Measurements from ENCODE around the gene SLA2.
"Not testable (repeated sequence)": the region's sequence is repeated elsewhere in the genome, so short reads cannot be mapped to it uniquely, and the experiment has no call there.

SLA2 gene

DNA sequence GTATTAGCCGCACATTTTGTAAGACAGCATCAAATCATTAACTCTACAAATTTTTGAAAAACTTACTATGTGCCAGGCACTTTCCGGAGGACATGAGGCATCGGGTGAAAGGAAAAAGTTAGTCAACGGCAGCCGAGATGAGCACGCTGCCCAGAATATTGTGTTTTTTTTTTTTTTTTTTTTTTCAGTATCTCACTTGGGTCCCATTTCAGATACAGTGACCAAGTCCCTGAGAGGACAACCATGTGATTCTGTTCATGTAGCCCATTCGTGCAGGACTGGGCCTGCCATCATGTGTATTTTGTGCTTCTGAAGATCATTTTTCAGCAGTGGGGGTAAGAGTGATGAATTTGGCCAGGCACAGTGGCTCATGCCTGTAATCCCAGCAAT, 1.3 kb downstream of the SLA2 start:
- DNase-seq, result no peak

DNA sequence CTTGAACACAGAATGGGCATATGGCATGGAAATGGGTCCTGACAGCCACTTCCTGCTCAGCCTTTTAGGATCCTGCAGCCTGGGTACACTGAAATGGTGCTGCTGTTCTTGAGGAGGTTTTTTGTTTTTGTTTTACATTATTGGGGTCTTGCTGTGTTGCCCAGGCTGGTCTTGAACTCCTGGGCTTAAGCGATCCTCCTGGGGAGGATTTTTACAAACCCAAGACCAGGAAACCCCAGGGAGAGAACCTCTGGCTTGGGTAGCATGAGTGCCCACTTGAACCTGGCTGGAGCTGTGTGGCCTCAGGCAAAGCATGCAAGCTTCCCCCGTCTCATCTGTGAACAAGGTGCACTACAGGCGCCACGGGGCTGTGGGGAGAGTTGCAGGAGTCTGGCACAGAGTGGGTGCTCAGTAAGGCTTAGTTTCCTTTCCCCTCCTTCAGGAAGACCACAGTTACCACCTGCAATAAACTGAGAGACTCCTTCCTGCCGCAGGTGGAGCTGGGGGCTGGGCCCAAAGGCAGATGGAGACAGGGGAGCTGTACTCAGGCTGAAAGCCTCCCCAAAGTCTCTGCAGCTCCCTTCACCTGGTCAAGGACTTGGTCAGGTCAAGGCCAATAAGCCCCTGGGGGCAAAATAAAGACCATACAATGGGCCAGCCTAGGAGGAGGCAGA, 1.8 kb downstream of the SLA2 start:
- DNase-seq, result peak; percentile 15

DNA sequence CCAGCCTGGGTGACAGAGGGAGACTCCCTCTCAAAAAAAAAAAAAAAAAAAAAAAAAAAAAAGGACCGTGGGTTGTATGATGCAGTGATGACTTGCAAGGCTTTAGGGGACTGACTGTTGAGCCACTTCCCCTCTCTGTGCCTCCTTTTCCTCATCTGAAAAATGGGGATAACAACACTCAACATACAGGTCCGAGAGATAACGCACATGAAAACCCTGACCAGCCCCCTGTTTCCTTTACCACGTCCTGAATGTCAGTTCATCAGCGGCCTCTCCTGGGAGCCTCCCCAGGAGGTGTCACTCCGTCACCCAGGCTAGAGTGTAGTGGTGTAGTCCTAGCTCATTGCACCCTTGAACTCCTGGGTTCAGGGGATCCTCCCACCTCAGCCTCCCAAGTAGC, 3.9 kb downstream of the SLA2 start:
- no peak for DNase-seq

DNA sequence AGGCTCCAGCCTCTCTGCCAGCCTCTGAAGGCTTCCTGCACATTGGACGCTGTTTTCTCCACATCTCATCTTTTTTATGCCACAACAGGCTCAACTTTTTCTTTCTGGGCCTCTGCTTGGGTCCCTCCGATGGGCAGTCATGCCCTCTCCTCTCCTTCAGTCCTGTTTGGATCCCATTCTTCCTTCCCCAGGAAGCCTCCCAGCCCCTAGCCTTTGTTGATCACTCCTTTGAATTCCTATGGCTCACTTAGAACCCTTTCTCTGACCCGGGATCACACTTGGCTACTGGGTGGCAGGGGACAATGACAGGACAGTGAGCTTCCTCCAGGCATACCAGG, 4.5 kb downstream of the SLA2 start:
- no peak for DNase-seq

DNA sequence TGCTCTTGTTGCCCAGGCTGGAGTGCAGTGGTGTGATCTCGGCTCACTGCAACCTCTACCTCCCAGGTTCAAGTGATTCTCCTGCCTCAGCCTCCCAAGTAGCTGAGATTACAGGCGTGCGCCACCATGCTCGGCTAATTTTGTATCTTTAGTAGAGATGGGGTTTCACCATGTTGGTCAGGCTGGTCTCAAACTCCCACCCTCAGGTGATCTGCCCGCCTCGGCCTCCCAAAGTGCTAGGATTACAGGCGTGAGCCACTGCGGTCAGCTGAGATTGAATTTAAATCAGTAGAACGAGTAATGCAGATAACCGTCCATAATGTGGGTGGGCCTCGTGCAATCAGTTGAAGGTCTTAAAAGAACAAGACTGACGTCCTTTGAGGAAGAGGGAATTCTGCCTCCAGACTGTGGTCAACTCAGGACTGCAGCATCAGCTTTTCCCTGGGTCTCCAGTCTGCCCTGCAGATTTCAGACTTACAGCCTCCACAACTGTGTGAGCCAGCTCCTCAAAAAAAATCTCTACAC, 7.1 kb downstream of the SLA2 start:
- not testable (repeated sequence) for DNase-seq

DNA sequence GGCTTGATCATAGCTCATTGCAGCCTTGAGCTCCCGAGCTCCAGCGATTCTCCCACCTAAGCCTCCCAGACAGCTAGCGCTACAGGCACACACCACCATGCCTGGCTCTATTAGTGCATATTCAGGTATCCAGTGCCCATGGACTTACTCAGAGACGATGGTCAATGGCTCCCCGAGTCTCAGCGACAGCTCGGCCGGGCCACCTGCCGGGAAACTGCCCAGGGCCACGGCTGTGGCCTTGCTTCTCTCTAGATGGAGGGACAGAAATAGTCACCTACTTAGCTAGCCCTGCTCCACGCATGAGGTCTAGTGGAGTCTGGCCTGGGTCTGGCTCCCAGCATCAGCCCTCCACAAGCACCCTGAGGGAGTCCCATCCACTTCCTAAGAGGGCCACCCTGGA, 11.7 kb downstream of the SLA2 start:
- no peak for DNase-seq

DNA sequence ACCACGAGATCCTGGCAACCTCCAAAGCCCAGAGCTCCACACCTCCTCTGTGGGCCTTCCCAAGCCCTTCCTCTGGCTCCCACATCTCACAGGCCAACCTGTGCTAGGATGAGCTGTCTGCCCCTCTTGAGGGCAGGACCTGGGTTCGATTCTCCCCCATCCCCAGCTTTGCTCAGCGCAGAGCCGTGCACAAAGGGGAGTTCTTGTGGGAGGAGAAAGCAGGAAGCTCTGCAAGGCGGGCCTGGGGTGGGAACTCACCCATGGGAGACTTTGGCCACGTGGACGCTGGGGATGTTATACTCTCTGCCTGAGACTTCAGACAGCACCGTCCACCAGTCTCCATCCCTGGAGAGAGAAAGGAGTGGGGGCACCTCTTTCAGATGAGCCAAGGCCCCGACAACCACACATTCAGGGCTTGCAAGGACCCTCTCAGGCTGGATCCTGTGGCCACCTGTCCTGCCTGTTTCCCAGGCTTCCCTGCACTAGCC, 12.7 kb downstream of the SLA2 start:
- DNase-seq, result no peak

DNA sequence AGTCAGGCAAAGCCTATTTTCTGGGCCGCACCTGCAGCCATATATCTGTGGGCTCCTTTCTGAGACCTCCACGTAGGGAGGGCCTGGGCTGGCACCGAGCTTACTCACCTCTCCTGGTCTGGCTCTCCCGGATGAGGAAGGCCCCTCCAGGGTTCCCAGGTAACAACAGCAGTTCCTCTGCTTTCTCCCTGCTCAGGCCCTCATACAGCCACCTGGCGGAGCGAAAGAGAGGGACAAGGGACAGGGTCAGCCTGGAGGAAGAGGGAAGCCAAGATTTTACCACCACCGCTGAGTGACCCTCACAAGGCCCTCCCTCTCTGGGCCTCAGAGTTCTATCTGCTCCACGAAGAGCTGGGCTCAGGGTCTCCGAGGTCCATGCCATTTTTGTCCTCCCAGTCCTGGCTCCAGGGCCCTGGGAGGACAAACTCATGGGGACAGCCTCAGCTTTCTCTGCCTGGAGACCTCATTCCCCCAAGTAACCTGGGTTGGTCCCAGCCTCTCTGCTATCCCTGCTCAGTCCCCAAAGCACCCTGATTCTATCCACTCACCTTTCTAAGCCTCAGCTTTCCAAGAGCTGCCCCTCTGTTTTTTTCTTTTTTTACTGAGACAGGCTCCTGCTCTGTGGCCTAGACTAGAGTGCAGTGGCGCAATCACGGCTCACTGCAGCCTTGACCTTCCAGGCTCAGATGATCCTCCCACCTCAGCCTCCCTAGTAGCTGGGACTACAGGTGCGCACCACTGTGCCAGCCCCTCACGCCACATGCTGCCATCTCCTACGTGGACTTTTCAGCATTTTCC, 13.3 kb downstream of the SLA2 start:
- no peak for DNase-seq

DNA sequence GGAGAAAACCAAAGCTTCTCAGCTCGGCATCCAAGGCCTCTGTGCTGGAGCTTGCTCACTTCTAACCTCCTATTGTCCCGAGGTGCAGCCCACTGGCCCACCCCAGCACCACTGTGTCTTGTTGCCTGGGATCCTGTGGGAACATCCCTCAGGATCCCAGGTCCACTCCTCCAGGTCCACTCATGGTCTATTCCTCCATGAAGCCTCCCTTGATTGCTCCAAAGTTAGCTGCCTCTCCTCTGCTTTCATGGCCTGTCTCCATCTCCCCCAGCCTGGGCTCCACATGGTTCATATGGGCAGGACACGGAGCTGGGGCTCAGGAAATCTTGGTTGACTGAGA, 13.9 kb downstream of the SLA2 start:
- DNase-seq, result no peak

DNA sequence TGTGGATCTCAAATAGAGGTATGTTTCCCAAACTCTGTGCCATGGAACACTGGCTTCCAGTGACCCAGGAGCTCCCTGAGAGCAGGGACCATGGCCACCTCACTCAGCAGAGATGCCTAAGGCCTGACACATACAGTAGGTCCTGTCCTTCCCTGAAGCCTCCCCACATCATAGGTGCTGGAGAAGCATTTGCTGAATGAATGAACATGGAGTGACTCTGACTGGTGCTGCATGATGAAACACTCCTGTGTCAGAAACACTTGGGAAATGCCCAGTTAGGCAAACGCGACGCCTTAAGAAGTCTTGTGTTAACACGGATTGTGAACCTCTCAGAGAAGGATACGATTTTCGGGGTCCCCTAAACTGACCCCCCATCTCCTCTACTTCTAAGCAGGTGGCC, 14.3 kb downstream of the SLA2 start:
- DNase-seq, result no peak

DNA sequence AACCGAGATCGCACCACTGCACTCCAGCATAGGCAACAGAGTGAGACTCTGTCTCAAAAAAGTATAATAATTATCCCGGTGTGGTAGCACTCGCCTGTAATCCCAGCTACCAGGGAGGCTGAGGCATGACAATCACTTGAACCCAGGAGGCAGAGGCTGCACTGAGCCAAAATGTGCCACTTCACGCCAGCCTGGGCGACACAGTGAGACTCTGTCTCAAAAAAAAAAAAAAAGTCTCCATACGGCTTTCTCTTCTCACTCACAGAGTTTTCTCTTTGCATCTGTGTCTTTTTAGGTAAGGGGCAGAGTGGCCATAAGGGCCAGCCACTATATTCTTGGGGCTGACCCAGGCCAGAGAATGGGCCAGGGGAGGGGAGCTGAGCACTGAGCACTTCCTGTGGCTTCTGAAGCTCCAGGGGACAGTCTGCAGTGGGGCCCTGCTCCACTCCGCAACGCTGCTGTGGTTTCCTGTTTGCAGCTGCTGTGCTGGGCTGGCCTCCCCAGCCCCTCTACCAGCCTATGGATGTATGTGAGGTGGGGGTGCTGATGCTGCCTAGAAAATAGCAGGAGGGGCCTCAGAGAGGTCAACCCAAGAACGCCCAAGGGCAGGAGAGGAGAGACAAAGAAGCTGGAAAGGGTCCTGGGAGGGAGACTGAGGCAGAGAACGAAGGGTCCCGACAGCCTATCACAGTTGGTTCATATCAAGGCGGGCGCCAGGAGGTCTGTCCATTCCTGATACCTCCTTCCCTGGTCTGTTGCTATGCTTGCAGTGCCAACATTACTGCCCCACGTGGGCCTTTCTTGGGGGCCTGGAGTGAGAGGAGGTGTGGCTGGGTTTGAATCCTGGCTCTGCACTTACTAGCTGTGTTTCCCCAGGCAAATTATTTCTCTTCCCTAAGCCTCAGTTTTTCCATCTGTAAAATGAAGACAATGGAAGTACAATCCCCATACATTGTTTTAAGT, 16.0 kb downstream of the SLA2 start:
- DNase-seq, result no peak

DNA sequence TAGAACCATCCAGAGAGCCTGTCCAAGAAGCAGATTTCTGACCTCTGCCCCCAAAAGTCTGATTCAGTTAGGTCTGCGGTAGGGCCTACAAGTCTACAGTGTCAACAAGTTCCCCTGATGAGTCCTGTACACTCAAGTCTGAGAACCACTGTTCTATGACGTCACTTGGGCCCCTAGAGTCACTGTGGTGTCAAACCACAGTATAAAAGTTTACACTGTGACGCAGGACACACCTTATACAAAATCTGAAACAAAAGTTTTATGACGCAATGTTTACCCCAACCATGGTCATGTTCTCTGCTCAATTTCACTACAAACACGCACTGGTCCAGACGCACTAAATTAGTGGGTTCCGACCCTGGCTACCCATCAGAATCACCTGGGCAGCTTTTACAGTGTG, 17.9 kb downstream of the SLA2 start:
- DNase-seq, result no peak

DNA sequence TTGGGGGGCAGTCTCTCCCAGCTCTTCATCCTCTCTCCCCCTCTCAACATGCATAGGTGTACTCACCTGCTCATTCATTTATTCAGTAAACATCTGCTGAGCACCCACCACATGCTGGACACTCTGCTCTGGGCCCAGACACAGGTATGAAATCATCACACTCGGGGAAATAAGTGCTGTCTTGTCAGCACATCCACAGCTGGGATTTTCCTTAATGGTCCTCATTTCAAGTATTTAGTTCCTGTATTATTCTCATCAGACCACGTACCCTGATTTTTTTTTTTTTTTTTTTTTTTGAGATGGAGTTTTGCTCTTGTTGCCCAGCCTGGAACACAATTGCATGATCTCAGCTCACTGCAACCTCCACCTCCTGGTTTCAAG, 21.1 kb downstream of the SLA2 start:
- DNase-seq, result no peak

DNA sequence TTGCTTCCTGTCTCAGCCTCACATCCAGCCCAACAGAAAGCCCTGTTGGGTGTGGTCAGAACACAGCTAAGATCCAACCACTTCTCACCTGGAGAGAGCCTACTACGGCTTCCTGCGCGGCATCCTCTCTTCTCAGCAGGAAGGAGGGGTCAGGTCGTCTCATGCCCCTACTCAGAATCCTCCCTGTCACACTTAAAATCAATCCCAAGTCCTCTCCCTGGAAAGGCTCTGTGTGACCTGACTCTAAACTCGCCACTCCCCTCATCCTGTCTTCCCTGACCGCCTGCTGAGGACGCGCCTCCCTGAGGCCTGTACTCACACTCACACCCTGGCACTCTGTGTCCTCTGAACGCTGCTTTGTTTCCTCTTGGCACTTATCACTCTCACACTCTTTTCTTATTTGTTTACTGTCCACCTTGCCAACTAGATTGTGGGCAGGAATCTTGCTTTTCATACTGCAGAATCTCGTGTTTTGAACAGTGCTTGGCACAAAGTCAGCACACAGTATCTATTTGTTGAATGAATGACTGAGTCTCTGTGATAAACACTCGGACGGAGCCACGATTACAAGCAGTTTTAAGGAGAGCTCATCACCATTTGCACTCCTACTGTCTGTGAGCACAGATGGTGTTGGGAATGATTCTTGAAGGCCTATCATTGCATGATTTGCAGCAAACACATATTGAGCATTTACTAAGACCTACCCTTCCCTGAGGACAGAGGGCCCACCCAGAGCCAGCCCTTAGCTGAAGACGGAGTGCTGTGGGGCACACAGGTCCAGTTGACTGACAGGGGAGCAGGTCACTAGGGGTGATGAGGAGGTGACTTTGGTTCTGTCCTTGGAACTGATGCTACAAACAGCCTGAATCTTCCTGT, 21.7 kb downstream of the SLA2 start:
- no peak for DNase-seq

DNA sequence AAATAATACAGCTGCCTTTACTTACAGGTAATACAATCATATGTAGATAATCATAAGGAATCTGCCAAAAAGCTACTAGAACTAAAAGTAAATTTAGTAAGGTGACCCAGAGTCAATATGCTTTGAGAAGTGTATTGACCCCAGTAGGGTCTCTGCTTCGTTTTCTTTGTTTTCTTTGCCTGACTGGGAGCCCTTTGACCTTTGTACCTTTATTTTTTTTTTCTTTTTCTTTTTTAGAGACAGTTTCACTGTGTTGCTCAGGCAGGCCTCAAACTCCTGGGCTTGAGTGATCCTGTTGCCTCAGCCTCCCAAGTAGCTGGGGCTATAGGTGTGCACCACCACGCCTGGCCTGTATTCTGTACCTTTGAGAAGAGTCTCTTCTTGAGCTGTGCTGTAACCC, 22.6 kb downstream of the SLA2 start:
- no peak for DNase-seq

DNA sequence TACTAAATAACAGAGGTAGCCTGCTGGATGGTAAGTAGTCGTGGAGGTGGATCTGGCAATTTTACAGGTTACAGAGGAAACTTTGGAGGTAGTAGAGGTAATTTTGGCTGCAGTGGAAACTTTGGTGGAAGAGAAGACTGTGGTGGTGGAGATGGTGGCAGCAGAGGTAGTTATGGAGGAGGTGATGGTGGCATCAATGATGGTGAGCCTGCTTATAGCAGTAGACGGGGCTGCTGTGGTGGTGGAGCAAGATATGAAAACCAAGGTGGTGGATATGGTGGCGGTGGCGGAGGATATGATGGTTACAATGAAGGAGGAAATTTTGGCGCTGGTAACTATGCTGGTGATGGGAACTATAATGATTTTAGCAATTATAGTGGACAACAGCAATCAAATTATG, 25.1 kb downstream of the SLA2 start:
- DNase-seq, result no peak

DNA sequence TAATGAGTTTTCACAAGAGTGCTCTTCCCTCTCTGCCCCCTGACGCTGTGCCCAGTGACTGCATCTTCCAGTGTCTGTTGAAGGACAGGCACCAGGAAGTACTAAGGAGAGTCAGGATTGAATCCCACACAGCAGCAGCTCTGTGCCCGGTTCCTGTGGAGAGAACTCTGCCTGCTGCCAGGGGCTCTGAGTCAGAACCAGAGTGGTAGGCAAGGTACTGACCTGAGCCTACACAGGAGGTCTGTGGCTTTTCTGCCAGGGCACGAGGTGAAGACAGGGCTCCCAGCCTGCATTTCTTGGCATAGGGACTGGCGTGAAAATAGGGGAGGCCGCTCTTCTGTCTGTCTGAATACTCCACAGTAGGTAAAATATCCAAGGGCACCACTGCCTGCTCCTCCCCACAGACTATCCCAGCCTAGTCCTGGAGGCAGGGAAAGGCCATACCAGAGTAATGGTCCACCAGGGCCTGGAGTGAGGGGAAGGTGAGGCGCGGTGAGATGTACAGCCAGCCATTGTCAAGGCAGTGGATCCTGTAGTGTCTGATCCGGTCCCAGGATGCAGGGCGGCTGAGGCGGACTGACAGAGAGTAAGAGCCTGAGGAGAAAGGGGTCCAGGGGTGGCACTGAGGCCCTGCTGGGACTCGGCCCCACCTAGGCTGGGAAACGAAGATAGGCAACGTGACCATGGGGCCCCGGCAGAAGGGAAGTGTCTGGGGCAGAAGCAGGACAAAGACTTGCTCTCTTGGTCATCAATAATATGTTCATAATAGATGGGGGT, 31.0 kb downstream of the SLA2 start:
- no peak for DNase-seq

DNA sequence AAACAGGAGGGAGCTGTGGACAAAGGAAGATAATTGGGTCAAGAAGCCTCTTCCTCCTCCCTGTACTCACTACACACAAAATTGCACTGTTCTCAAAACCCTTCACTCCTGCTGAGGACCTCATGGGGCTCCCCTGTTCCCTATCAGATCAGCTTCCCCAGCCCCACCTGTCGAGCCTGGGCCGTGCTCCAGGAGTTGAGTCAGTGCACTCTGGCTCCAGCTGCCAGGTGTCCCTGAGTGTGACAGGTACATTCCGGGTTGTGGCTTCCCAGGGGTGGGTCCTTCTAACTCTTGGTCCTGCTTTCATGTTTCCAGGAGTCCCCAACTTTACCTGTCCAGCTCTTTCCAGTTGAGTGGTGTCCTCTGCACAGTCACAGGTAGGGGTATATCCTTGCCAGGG, 32.0 kb downstream of the SLA2 start:
- DNase-seq, result peak; percentile 22

DNA sequence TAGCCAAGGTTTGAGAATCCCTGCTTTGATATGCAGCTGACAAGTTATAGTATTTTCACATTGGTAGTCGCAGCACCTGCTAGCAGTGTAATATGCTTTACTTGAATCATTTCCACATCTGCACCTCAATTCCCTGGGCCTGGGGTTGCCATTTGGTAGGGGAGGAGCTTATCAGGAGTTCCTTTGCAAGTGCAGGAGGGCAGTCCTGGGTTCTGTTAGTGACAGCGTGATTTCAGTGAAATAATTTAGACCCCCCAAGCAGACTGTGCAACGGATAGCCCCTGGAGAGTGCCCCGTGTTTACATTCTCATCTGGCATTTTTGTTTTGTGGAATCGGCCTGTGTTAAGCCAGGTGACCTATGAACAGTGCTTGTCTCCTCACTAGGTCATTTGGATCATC, 34.4 kb downstream of the SLA2 start:
- DNase-seq, result no peak

DNA sequence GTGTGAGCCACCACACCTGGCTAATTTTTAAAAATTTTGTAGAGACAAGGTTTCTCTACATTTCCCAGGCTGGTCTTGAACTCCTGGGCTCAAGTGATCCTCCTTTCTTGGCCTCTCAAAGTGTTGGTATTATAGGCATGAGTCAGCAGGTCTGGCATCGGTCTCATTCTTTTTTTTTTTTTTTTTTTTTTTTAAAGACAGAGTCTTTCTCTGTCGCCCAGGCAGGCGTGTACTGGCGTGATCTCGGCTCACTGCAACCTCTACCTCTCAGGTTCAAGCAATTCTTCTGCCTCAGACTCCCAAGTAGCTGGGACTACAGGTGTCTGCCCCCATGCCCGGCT, 37.6 kb downstream of the SLA2 start:
- DNase-seq, result not testable (repeated sequence)

DNA sequence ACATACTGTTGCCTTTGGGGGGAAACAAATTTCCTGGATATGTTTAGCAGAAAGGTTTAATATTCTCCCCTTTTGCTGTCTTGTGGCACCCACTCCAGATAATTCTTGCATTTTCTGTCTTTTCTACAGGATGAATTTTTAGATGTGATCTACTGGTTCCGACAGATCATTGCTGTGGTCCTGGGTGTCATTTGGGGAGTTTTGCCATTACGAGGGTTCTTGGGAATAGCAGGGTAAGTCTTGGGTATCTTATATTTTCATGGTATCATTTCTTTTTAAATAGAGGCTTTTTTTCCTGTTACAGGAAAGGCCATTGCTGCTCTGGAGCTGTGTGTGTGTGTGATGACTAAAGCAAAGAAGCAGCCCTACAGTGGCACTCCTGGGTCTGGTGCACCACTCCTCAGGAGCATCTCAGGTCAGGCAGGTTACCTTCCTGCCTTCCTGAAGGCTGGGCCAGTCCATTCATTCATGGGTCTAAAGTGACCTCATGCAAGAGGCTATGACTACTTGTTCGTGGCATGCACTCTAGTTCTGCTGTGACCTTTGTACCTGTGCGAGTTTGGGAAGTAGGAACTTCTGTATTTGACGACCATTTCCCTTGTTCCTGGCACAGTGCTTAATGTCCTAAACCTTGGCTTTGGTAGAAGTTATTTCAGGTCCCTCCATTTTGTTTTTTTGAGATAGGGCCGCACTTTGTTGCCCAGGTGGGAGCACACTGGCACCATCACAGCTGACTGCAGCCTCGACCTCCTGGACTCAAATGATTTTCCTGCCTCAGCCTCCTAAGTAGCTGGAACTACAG, 38.2 kb downstream of the SLA2 start:
- DNase-seq, result no peak

Measured in DMS79 treated with DMSO at 0.1 percent for 48 hours (cell line).